ENCODE measurements around the gene MEI1.
A peak's percentile ranks its signal among the peaks of the same experiment; 100 is the strongest.

The MEI1 gene

DNA sequence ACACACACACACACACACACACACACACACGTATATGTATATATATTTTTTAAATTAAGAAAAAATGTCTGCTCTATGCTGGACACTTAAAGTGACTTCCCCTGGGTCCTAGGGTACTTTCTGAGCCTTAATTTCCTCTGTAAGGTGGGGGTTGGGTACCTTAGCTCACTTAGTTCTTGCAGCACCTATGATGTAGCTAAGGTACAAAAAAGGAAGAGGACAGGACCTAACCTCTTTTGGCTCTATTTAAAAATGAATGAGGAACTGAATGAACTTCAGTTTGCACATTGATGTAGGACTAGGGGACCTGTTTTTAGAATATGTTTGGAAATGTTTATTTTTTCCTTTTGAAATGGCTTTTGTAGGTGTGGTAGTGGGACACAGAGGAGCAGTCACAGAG, 144.7 kb downstream of the MEI1 start:
- TF ChIP-seq EGR1 (IDR thresholded peaks at IDR 0.05) (no peak), YY1 (IDR thresholded peaks at IDR 0.05; ENCODE audit: low read depth) (no peak), EP300 (IDR thresholded peaks at IDR 0.05; ENCODE audit: borderline replicate concordance) (no peak), TEAD4 (IDR thresholded peaks at IDR 0.05) (no peak), NFIC (IDR thresholded peaks at IDR 0.05) (no peak), ZBTB7A (IDR thresholded peaks at IDR 0.05; ENCODE audit: low read depth) (no peak), TAF1 (IDR thresholded peaks at IDR 0.05; ENCODE audit: low read depth) (no peak)
- TF ChIP-seq, protein P1, sequence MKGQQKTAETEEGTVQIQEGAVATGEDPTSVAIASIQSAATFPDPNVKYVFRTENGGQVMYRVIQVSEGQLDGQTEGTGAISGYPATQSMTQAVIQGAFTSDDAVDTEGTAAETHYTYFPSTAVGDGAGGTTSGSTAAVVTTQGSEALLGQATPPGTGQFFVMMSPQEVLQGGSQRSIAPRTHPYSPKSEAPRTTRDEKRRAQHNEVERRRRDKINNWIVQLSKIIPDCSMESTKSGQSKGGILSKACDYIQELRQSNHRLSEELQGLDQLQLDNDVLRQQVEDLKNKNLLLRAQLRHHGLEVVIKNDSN (IDR thresholded peaks at IDR 0.05), result no peak

DNA sequence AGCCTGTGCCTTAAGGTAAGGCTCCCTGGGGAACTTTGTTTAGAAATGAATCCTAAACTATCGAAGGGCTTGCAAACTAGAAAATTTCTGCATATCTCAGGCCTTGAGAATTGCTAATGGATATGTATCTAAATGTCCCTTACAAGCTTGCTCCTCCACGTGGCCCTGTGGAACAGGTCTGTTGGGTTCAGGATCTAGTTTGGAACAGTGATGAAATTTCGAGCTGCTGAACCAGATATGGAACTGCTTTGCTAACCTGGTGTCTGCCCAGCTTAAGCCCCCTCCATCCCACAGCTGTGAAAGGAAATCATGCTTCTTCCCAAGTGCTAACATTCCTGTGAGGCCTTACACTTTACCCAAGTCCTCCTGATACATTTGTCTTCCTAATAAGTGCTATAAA, 145.2 kb downstream of the MEI1 start:
- TF ChIP-seq FOXM1 (IDR thresholded peaks at IDR 0.05; ENCODE audit: borderline replicate concordance, low read depth) (no peak), NFIC (IDR thresholded peaks at IDR 0.05) (no peak), TCF12 (IDR thresholded peaks at IDR 0.05; ENCODE audit: low read depth) (no peak), TAF1 (IDR thresholded peaks at IDR 0.05; ENCODE audit: low read depth) (no peak), CEBPB (IDR thresholded peaks at IDR 0.05) (peak; percentile 19; the same call in 1 of the 2 replicates), EP300 (IDR thresholded peaks at IDR 0.05; ENCODE audit: borderline replicate concordance) (no peak), TEAD4 (IDR thresholded peaks at IDR 0.05) (no peak), ZBTB7A (IDR thresholded peaks at IDR 0.05; ENCODE audit: low read depth) (no peak), YY1 (IDR thresholded peaks at IDR 0.05; ENCODE audit: low read depth) (no peak), RAD21 (IDR thresholded peaks at IDR 0.05; ENCODE audit: low read depth) (no peak), EGR1 (IDR thresholded peaks at IDR 0.05) (no peak), CREB1 (IDR thresholded peaks at IDR 0.05; ENCODE audit: low read depth) (no peak)
- TF ChIP-seq, protein P1 (IDR thresholded peaks at IDR 0.05), result peak; percentile 41
- TF ChIP-seq, protein P2, sequence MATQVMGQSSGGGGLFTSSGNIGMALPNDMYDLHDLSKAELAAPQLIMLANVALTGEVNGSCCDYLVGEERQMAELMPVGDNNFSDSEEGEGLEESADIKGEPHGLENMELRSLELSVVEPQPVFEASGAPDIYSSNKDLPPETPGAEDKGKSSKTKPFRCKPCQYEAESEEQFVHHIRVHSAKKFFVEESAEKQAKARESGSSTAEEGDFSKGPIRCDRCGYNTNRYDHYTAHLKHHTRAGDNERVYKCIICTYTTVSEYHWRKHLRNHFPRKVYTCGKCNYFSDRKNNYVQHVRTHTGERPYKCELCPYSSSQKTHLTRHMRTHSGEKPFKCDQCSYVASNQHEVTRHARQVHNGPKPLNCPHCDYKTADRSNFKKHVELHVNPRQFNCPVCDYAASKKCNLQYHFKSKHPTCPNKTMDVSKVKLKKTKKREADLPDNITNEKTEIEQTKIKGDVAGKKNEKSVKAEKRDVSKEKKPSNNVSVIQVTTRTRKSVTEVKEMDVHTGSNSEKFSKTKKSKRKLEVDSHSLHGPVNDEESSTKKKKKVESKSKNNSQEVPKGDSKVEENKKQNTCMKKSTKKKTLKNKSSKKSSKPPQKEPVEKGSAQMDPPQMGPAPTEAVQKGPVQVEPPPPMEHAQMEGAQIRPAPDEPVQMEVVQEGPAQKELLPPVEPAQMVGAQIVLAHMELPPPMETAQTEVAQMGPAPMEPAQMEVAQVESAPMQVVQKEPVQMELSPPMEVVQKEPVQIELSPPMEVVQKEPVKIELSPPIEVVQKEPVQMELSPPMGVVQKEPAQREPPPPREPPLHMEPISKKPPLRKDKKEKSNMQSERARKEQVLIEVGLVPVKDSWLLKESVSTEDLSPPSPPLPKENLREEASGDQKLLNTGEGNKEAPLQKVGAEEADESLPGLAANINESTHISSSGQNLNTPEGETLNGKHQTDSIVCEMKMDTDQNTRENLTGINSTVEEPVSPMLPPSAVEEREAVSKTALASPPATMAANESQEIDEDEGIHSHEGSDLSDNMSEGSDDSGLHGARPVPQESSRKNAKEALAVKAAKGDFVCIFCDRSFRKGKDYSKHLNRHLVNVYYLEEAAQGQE (IDR thresholded peaks at IDR 0.05; ENCODE audit: low read depth), result no peak
- TF ChIP-seq, protein P3, sequence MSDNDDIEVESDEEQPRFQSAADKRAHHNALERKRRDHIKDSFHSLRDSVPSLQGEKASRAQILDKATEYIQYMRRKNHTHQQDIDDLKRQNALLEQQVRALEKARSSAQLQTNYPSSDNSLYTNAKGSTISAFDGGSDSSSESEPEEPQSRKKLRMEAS (IDR thresholded peaks at IDR 0.05), result peak; percentile 86

DNA sequence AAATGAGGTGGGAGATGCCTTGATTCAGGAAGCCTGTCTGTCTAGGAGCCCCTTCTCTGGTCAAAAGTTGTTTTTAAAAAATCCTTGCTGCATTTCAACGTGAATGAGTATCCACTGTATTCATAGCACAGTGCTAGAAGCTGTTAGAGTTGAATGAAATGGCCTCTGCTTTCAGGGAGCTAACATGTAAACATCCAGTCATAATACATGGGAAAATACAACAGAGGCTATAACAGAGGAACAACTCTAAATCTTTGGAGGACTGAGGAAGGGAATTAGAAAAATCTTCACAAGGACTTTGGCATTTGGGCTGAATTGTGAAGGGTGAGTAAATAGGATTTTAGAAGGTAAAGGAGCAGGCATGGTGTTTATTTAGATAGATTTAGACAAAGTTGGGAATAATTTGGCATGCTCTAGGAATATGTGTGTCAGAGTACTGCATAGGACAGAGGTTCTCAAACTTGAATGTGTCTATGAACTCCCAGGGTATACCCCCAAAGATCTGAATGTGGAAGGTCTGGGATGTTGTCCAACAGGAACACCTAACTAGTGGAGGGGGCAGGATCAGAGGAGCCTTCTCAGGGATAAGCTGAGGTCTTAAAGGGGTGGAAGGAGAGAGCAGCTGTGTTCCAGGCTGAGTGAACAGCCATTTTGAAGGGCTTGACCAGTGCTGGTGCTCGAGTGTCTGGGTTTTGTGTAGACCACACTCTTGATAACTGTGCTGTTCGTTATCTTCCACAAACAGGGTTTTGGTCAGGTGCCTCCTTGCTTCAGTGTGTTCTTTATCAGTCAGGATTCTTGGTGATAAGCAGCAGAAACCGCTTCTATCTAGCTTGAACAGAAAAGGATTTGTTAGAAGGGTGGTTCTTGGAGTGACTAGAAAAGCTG, 146.3 kb downstream of the MEI1 start:
- TF ChIP-seq CEBPB (IDR thresholded peaks at IDR 0.05) (no peak), CREB1 (IDR thresholded peaks at IDR 0.05; ENCODE audit: low read depth) (no peak), EP300 (IDR thresholded peaks at IDR 0.05; ENCODE audit: borderline replicate concordance) (no peak), EGR1 (IDR thresholded peaks at IDR 0.05) (no peak), FOXM1 (IDR thresholded peaks at IDR 0.05; ENCODE audit: borderline replicate concordance, low read depth) (no peak), RAD21 (IDR thresholded peaks at IDR 0.05; ENCODE audit: low read depth) (no peak), NFIC (IDR thresholded peaks at IDR 0.05) (no peak)
- TF ChIP-seq, protein P2 (IDR thresholded peaks at IDR 0.05; ENCODE audit: low read depth), result no peak
- TF ChIP-seq, protein P3 (IDR thresholded peaks at IDR 0.05), result no peak
- TF ChIP-seq, protein P1 (IDR thresholded peaks at IDR 0.05), result no peak

DNA sequence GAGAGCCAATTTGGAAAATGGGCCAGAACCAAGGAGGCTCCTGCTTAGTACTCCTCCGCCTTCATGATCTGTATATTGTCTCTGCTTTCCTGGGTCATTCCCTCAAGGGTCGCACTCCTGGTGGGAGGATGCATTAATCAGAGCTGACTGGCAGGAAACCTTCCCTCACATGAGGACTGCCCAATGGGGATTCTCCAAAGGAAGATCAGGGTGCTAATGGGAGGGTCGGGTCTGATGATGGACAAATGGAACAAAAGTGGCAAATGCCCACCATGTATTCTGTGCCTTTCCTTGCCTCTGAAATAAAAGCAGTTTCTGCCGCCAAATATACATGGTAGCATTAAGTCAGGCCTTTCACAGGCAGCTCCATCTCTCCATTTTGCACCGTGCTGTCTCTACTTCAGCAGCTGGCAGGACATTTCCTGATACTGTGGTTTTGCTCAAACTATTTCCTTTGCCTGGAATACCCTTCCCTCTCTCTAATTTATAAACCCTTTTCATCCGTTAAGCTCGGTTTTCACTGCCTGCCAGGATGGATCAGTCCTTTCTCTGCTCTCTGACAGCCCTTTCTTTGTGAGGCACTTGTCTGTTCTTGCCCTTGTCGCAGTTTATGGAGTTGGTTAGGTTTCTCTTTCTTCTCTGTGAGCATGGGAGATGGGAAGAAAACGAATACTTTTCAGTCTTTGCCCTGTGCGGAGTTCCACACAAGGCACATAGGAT, 147.1 kb downstream of the MEI1 start:
- TF ChIP-seq FOXM1 (IDR thresholded peaks at IDR 0.05; ENCODE audit: borderline replicate concordance, low read depth), result no peak
- TF ChIP-seq TCF12 (IDR thresholded peaks at IDR 0.05; ENCODE audit: low read depth), result no peak
- no peak for TF ChIP-seq TEAD4 (IDR thresholded peaks at IDR 0.05)

DNA sequence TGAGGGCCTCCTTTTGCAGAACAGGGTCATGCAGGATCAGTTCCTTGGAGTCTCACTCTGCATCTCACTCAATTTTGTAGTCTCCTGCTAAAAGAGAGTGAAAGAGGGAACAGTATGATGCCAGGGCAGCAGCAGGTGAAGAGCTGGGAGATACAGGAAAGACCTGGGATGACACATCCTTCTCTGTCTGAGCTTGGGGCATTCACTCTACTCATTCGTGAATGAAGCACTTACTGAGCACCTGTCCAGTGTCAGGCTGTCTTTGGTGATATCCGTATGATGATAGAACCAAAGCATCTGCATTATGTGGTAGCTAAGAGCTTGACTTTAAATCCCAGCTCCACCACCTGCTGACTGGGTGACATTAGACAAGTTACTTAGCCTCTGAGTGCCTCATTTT, 148.0 kb downstream of the MEI1 start:
- no peak for TF ChIP-seq TEAD4 (IDR thresholded peaks at IDR 0.05)
- no peak for TF ChIP-seq TCF12 (IDR thresholded peaks at IDR 0.05; ENCODE audit: low read depth)
- TF ChIP-seq, protein P1 (IDR thresholded peaks at IDR 0.05), result no peak
- TF ChIP-seq, protein P3 (IDR thresholded peaks at IDR 0.05), result no peak
- TF ChIP-seq TAF1 (IDR thresholded peaks at IDR 0.05; ENCODE audit: low read depth), result no peak
- no peak for TF ChIP-seq EP300 (IDR thresholded peaks at IDR 0.05; ENCODE audit: borderline replicate concordance)
- TF ChIP-seq EGR1 (IDR thresholded peaks at IDR 0.05), result no peak
- no peak for TF ChIP-seq RAD21 (IDR thresholded peaks at IDR 0.05; ENCODE audit: low read depth)
- TF ChIP-seq YY1 (IDR thresholded peaks at IDR 0.05; ENCODE audit: low read depth), result no peak
- no peak for TF ChIP-seq ZBTB7A (IDR thresholded peaks at IDR 0.05; ENCODE audit: low read depth)
- TF ChIP-seq, protein P2 (IDR thresholded peaks at IDR 0.05; ENCODE audit: low read depth), result no peak
- TF ChIP-seq CREB1 (IDR thresholded peaks at IDR 0.05; ENCODE audit: low read depth), result no peak
- TF ChIP-seq FOXM1 (IDR thresholded peaks at IDR 0.05; ENCODE audit: borderline replicate concordance, low read depth), result no peak

All from Ishikawa (cell line).